ENCODE results near the gene SNX27.

DNA sequence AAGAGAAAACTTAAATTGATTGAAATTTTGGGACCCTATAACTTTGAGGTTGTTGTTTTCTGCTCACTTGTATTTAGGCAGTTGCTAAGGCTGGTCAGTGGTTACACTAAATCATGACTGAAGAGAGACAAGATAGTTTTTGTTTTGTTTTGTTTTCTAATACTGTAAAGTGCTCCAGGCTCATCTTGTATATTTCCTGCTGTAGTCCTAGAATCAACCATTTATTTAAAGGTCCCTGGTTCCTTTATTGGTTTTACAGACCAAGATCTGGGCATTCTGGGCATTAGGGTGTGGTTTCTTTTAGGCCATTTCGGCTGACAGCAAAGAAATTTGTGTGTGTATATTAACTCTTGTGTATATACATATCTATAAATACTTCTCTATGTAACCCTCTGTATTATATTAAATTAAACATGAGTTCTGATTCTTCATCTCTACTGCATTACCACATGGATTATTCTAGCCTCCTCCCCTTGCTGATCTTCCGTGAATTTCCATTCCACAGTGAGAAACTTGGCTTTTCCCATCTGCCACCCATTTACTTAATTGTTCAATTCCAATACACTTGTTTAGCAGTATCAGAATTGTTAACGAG is 15.0 kb downstream of the SNX27 start:
- TF ChIP-seq, protein P1, sequence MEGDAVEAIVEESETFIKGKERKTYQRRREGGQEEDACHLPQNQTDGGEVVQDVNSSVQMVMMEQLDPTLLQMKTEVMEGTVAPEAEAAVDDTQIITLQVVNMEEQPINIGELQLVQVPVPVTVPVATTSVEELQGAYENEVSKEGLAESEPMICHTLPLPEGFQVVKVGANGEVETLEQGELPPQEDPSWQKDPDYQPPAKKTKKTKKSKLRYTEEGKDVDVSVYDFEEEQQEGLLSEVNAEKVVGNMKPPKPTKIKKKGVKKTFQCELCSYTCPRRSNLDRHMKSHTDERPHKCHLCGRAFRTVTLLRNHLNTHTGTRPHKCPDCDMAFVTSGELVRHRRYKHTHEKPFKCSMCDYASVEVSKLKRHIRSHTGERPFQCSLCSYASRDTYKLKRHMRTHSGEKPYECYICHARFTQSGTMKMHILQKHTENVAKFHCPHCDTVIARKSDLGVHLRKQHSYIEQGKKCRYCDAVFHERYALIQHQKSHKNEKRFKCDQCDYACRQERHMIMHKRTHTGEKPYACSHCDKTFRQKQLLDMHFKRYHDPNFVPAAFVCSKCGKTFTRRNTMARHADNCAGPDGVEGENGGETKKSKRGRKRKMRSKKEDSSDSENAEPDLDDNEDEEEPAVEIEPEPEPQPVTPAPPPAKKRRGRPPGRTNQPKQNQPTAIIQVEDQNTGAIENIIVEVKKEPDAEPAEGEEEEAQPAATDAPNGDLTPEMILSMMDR (IDR thresholded peaks at IDR 0.05), result no peak
- TF ChIP-seq POLR2AphosphoS5 (IDR thresholded peaks at IDR 0.05) (no peak), POLR2A (IDR thresholded peaks at IDR 0.05) (no peak)
